CD4-positive, alpha-beta T cell treated with Interleukin-17A for 4 hours (primary cell): ENCODE results near the gene MRTFB.
A peak's percentile ranks its signal among the peaks of the same experiment; 100 is the strongest.
"Not testable (repeated sequence)": the region's sequence is repeated elsewhere in the genome, so short reads cannot be mapped to it uniquely, and the experiment has no call there.

Source experiments
- DNase-seq: peaks from one replicate; pipeline ENCODE4 v3.0.0-alpha.2; 2020; ENCODE audit warnings: mixed read lengths

Gene MRTFB

DNA sequence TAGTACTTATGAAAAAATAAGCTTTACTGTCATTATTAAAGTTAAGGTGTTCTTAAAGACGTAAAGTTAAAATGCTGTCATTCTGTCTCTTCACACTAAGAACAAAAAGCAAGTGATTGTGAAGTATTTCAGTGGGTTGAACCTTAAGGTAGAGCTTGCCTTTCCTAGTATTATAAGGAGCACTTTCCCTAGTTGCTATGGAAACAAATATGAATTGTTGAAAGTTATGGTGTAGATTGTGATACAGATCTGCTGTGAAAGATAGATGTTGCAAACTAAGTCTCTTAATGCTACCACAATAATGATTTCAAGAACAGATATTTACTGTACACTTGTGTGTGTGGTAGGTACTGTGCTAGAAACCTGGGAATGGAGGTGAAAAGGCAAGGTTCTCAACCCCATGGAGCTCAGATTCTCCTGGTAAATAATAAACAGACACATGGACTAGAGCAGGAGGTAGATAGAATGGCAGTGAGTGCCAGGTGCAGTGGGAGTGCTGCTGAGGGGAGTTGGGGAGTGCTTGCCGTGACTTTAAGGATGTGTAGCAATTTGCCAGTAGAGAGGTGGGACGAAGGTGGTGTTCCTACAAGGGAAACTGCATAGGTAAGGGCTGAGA lies 34.7 kb downstream of the MRTFB start:
- no peak for DNase-seq

DNA sequence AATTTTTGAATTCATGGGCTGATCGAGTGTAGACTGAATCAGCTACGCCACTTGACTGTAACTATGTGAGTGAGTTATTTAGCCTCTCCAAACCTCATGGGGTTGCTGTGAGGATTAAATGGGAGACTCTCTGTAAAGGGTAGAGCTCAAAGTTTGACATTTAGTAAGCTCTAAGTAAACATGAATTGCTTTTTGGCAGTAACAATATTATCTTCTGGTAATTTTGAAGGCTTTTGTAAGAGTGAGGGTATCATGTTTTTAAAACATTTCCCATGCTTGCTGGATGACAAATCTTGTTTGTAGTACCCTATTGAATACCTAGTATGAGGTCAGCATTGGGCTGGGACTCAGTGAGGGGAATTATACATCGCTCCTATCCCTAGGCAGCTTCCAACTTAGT lies 35.3 kb downstream of the MRTFB start:
- DNase-seq, result no peak

DNA sequence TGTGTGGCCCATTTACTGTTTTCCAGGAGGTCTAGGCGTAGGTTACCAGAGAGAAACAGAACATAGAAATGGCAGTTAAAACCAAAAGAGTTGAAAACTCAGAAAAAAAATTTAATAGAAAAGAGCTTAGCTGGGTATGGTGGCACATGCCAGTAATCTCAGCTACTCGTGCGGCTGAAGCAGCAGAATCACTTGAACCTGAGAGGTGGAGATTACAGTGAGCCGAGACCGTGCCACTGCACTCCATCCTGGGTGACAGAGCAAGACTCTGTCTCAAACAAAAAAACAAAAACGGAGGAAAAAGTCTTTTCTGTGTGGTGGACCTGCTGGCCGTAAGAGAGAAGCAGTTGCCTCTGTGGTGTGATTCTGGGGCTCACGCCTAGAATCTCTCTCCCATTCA lies 35.8 kb downstream of the MRTFB start:
- DNase-seq, result no peak

DNA sequence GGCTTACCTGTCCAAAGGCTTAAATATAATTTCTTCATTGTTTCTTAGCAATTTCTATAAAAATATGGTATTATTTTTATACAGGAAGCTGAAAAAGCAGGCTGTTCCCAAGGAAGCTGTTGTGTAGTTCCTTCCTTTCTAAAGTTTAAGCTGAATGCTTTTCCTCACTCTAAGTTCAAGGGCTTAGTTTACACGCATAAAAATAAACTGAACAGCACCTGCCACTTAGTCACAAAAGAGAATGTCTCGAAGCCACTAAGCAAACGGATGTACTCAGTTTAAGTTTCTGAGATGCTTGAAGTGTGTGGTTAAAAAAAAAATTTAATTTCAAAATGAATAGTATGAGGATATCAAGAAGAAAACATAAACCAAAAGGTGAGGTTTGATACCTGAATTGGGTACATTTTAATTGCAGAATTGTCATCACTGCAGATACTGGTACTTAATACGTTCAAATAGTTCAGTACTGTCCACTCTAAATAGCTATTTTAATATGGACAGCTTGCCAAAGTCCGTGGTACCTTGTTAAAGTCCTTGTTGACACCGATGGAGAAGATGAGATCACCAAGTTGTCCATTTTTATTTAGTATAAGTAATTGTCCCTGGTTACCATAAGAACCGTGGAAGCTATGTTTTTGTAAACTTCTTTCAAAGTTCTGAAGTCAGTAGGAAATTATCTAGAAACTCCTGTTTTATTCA lies 38.1 kb downstream of the MRTFB start:
- no peak for DNase-seq

DNA sequence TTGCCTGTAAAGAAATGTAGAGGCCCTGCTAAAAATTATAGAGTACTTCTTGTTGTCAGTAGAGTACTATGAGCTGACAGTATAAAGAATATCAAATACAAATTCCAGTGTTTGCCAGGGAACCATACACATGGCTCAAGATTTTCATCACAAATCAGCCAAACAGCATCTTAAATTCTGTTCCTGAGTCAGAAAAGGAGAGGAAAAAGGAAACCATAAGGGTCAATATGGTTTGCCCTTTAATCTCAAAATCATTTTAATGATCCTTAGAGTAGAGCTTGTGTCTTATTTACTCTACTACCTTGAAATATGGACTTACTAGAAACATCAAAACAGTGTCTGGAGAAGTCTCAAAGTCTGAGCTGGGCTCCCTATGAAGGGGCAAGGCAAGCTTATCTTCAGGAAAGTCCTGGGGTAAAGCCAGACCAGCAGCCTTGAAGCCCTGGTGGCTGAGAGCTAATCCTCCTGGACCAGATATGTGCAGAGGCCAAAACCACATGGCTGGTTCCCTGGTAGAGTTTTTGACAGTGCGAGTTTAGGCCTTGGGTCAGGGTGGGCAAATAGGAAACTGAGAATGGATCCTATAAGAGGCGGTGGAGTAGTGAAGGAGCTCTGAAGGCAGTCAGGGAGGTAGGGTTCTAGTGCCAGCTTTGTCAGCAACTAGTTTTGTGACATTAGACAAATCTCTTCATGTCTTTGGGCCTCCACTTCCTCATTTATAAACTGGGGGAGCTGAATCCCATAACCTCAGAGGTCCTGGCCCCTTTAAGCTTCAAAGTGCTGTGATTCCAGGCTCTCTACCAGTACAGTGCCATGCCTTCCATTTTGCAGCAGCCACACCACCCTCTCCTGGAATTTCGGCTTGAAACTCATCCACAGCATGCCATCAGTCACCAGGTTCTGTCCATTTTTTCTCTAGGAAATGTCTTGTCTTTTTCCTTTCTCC lies 38.9 kb downstream of the MRTFB start:
- no peak for DNase-seq

DNA sequence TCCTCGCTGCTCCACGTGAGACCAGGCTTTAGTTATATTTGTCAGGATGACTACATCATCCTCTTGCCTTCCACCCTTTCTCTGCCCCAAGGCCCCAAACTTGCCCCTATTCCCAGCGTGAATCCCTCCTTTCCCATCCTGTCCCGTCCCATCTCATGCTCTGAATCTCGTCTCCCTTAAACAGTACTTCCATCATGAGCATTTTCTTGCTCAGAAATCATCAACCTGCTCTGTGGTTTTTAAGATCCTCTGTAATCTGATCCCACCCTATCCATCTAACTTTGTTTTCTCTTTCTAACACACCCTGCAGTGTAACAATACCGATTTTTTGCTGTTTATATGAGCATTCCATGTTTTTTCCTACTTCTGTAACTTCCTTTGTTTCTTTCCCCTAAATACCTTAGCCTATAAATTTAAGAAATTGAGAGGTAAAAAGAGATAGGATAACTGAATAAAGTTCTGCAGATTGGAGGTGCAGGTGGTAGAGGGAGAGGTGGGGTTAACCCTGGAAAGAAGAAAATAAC lies 39.7 kb downstream of the MRTFB start:
- DNase-seq, result no peak

DNA sequence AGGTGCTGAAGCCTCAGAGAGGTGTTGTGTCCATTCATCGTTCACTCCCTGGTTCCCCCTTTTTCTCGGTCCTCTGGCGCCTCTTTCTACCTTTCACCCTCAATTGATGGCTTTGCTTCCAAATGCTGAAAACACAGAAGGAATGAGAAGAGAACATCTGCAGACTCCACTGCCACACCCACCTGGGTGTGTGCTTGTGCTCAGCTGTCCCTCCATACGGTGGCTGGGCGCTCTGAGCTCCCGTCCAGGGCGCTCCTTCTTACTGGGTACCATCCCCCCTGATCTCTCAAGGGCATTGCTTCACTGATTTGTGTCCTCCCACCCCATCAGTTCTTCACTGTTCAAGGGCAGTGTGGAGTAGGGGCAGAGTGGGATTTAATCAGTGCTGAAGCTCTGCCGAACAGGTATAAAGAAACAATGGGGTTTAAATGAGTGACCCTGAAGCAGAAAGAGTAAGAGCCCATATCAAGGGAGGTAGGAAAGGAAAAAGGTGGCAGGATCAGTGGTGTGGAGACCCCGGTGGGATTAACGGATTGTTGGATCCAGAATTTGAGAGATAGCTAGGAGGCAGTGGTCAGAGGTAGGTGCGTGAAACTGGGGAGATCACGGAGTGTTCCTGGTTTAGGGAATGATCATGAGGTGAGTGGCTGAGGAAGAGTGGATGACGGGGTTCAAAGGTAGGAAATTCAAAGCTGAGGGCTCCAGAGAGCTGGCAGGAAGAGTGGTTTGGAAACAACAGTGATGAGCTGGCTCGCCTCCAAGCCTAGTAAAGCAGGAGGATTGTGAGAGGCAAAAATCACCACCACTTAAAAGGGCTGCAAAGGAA lies 40.8 kb downstream of the MRTFB start:
- peak; percentile 15 for DNase-seq

DNA sequence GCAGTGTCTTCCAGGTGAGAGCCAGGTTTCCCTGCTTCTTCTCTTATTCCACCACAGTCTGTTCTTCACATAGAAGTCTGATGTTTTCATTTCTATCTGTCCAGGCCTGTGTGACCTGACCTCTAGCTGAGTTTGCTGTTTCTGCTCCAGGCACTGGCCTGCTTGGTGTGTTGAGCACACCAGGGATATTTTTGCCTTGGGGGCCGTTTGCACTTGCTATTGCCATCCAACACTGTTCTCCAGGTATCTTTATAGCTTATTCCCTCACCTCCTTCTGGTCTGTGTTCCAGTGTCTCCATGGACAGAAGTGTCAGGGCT lies 41.4 kb downstream of the MRTFB start:
- no peak for DNase-seq

DNA sequence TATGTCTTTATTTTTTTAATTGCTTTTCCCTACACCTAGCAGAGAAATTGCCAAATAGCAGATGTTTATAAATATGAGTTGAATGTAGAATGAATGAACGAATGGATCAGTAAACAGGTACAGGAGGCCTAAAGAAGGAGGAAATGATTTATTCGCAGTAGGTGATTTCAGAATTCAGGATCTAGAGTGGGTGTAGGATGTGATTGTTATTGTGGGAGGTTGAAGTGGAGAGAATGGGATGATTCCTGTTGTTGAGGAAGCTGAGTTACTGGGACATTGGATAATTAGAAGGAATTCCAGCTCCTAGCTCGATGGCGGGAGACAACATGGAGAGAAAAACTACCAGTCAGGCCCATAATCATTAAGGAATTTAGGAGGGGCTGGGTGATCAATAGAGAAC lies 42.2 kb downstream of the MRTFB start:
- DNase-seq, result no peak

DNA sequence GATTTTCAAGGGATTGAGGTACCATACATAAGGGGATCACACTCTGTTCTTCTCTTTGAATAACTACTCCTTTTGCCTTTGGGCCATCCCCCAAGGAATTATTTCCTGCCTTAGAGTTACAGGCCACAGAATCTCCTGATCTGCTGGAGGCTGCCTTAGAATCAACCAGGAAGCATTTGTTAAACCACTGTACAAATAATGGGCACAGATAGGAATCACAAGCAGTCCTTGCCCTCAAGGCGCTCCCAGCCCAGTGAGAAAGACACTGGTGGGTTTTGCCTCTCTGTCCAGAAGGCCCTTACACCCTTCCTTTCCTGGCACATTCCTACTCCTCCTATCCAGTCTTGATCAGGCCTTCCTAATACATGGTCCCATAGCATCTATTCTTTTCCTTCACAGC lies 45.9 kb downstream of the MRTFB start:
- no peak for DNase-seq

DNA sequence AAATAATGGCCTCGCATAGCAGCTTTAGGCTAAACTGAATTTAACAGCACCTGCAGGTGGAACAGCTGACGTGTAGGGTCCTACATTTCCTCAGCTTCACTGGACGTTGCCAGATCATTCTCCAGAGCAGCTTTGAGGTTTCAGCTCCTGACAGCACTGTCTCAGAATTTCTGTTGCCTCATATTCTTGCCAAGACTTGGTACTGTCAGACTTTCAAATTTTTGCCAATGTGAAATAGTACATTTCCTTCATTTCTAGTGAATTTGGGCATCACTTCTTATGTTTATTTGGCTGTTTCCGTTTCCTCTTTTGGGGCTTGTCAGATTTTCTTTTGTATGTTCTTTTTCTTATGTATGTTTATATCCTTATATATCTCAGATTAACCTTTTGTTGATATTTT lies 48.7 kb downstream of the MRTFB start:
- no peak for DNase-seq

DNA sequence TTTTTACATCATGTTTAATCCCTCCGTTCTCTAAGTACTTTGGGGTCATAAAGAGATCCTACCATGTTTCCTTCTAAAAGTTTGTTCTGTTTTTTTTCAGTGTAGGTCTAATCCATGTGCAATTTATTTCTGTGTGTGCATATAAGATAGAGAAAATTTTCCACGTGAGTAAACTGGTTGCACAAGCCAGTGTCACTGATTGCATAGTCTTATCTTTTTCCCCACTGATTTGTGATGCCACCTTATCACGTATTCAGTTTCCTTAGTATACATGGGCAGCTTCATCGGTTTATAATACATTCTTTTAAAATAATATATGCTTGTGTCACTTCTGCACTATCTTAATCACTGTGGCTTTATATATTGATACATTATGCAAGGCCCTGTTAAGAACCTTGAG lies 49.2 kb downstream of the MRTFB start:
- DNase-seq, result no peak

DNA sequence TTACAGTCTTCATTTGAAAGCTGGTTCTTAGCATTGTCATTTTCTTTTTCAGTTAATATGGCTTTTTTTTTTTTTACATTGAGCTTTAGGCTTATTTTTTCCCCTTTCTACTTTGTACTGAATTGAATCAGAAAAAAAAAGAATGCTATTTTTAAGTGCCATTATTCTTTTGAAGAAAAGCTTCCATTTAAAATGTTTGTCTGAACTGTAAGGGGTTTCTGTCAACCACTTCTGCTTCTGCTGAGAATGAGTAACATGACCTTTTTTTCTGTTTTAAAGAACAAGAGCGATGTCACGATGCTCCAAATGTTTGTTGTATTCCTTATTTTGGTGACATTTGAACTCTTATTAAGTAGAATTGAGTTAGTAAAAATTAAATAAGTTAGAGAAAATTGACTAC lies 50.0 kb downstream of the MRTFB start:
- no peak for DNase-seq

DNA sequence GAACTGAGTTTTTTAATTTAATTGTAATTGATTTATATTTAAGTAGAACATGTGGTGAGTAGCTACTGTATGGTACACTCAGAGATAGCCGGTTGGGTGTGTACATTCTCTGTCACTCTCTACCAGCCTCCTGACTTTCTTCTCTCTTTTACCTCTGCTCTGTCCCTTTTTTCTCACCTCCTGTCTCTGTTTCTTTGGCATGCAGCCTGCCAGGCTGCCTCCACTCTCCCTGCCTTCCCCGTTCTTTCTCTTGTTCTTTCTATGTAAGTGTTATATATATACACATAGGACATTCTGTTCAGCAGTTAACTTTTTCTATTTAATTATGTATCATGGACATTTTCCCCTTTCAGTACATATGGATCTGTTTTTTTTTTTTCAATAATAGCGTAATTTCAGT lies 50.8 kb downstream of the MRTFB start:
- no peak for DNase-seq

DNA sequence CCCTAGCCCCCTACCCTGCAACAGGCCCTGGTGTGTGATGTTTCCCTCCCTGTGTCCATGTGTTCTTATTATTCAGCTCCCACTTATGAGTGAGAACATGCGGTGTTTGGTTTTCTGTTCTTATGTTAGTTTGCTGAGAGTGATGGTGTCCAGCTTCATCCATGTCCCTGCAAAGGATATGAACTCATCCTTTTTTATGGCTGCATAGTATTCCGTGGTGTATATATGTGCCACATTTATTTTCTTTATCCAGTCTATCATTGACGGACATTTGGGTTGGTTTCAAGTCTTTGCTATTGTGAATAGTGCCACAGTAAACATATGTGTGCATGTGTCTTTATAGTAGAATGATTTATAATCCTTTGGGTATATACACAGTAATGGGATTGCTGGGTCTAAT lies 51.3 kb downstream of the MRTFB start:
- not testable (repeated sequence) for DNase-seq

DNA sequence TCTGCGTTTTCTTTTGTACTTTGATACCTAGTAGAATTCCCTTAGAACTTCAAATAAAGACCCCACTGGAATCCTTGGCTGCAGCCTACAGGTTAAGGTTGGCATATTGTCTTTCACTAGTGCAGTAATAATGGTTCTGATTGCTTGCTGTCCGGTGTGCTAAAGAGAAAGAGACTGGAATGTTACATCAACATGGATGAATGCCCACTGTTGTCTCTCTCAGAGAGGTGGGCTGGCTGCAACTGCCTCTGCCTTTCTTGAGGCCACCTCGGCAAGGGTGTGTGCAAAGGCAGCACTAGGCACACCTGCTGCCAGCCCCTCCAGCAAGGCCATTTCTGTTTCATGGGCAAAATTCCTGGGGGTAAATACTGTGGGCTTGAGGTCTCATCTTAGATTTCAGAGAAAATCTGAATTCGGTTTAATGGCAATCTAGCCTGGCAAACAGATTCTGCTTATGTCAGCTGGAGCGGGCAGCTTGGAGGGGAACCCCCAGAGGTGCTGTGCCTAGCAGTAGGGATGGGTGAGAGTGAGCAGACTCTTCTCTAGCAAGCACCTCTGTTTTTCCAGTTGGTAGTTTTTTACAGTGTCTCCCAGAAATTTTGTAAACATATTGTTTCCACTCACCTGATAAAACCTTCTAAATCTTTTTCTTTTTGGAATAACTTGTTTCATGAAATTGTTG lies 54.0 kb downstream of the MRTFB start:
- no peak for DNase-seq

DNA sequence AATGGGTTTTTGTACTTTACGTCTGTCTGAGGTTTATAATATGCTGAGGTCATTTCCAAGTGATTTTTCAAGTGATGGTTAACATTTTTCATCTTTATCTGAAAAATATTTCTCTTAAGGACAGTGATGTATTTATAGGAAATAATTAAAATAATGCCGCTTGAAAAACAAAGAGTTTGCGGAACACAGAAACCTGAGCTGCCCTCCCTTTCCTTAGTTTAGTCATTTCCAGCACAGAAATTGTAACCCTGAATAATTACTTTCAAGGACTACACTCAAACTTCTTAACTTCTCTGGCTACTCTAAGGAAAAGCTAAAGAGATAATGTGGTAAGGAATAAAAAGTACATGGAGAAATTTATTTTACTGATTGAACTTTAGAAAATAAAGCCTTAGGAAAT lies 54.6 kb downstream of the MRTFB start:
- no peak for DNase-seq

DNA sequence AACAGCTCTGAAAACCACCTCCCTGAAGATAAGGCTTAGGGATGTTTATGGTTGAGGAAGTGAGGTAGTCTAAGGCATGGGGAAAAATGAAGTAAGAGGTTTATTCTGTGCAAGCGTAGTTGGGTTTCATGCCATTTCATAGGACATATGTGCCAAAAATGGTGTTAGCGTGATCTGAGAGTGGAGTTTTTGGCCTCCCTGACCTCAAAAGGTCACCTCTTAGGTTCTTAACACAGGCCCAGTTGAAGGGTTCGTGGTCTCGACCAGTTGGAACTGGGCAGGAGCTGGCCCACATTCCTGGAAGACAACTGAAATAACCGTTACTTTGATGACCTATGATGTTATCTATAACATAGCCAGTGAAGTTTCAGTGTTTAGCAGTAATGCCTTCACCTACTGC lies 57.0 kb downstream of the MRTFB start:
- DNase-seq, result no peak

DNA sequence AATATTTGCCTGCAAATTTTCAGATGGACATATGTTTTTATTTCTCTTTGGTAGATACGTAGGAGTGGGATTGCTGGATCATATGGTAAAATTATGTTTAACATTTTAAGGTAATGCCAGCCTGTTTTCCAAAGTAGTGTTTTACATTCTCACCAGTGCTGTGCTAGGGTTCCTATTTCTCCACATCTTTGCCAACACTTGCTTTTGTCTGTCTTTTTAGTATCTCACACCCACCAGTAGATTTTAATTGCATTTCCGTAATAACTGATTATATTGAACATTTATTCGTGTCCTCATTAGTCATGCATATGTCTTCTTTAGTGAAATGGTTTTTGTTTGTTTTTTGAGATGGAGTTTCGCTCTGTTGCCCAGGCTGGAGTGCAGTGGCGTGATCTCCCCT lies 58.4 kb downstream of the MRTFB start:
- no peak for DNase-seq

DNA sequence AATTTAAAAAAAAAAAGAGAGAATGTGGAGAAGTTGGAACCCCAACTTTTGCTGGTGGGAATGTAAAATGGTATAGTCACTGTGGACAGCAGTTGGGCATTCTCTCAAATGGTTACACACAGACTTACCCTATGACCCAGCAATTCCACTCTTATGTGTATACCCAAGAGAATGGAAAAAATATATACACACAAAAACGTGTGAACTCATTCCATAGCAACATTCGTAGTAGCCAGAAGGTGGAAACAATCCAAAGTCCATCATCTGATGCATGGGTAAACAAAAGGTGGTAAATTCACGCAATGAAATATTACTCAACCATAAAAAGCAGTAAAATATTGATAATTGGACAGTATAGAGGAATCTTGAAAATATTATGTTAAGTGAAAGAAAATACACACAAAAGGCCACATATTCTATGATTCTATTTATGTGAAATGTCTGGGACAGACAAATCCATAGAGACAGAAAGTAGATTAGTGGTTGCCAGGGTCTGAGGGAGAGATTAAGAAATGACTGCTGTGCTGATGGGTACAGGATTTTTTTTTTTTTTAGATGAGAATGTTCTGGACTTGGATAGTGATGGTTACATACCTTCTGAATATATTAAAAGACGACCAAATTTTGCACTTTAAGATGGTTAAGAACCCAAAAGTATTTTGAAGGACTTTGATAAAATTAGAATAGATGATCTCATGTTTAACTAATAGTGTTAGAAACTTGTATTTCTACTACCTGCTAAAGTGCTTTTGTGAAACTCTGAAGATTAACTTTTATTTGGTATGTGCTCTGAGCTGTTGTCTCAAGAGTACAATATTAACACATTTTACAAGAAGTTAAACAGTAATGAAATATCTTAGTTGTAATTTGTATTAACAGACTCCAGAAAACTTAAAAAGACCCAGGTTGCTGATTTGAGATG lies 60.9 kb downstream of the MRTFB start:
- DNase-seq, result no peak

DNA sequence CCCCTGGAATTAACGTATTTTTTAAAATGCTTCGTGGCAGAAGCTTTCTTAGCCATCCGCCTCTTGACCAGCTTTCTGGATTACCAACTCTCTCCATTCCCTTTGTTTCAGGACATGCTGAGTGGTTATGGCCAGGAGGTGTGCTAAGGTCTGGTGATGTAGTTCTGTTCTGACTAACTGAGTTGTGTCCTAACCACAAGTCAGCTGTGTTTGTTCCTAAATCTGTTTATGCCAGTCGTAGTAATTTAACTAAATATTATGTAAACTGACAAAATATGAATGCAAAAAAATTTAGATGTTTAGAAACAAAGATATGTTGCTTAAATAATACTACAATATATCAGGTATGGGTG lies 61.6 kb downstream of the MRTFB start:
- no peak for DNase-seq
